Measurements from ENCODE around the gene LYVE1.

Gene LYVE1

GRCh38 chr11:10518123-10518522 is 50.3 kb downstream of the LYVE1 start:
- no peaks in the 10 kb centered on the region for H3K27me3 Mint-ChIP-seq (ENCODE audit: low read depth, poor library complexity)

GRCh38 chr11:10515418-10515817 is 53.0 kb downstream of the LYVE1 start:
- no peak for DNase-seq
- Mint-ChIP-seq H3K9me3 (no peaks in the 10 kb centered on the region), H3K4me1 (no peaks in the 10 kb centered on the region), H3K27ac (no peak overlapping the region), H3K4me3 (no peak overlapping the region), H3K36me3 (ENCODE audit: low read depth) (no peaks in the 10 kb centered on the region), H3K27me3 (ENCODE audit: low read depth, poor library complexity) (no peaks in the 10 kb centered on the region)
- no peak for TF ChIP-seq CTCF (IDR thresholded peaks at IDR 0.05)

More at GRCh38 chr11:10518123-10518522, 50.3 kb downstream of the LYVE1 start:
- H3K4me3 Mint-ChIP-seq = no peak overlapping the region
- peaks cover 7% of the 10 kb centered on the region for H3K36me3 Mint-ChIP-seq (ENCODE audit: low read depth)
- no peak overlapping the region for H3K27ac Mint-ChIP-seq
- H3K9me3 Mint-ChIP-seq = no peaks in the 10 kb centered on the region
- no peak for TF ChIP-seq CTCF (IDR thresholded peaks at IDR 0.05)
- no peaks in the 10 kb centered on the region for H3K4me1 Mint-ChIP-seq
- no peak for DNase-seq

GRCh38 chr11:10514709-10515108 is 53.8 kb downstream of the LYVE1 start:
- no peak overlapping the region for H3K4me3 Mint-ChIP-seq
- no peak for TF ChIP-seq CTCF (IDR thresholded peaks at IDR 0.05)
- H3K27me3 Mint-ChIP-seq (ENCODE audit: low read depth, poor library complexity) = no peaks in the 10 kb centered on the region
- H3K9me3 Mint-ChIP-seq = no peaks in the 10 kb centered on the region
- no peaks in the 10 kb centered on the region for H3K36me3 Mint-ChIP-seq (ENCODE audit: low read depth)
- H3K4me1 Mint-ChIP-seq = no peaks in the 10 kb centered on the region
- no peak overlapping the region for H3K27ac Mint-ChIP-seq
- DNase-seq = no peak

GRCh38 chr11:10514202-10514601 is 54.3 kb downstream of the LYVE1 start:
- H3K4me3 Mint-ChIP-seq = no peak overlapping the region
- TF ChIP-seq CTCF (IDR thresholded peaks at IDR 0.05) = no peak
- H3K36me3 Mint-ChIP-seq (ENCODE audit: low read depth) = no peaks in the 10 kb centered on the region
- H3K27ac Mint-ChIP-seq = no peak overlapping the region
- H3K4me1 Mint-ChIP-seq = no peaks in the 10 kb centered on the region
- no peak for DNase-seq
- H3K9me3 Mint-ChIP-seq = no peaks in the 10 kb centered on the region
- H3K27me3 Mint-ChIP-seq (ENCODE audit: low read depth, poor library complexity) = no peaks in the 10 kb centered on the region

- no peak for TF ChIP-seq CTCF (IDR thresholded peaks at IDR 0.05)
- peak; percentile 26 for DNase-seq
- Mint-ChIP-seq H3K4me1 (no peaks in the 10 kb centered on the region), H3K36me3 (ENCODE audit: low read depth) (no peaks in the 10 kb centered on the region), H3K4me3 (no peak overlapping the region), H3K27me3 (ENCODE audit: low read depth, poor library complexity) (no peaks in the 10 kb centered on the region), H3K27ac (no peak overlapping the region), H3K9me3 (no peaks in the 10 kb centered on the region)
Observed at GRCh38 chr11:10511181-10511621, 57.3 kb downstream of the LYVE1 start.
